Activated naive CD4-positive, alpha-beta T cell treated with anti-CD3 and anti-CD28 coated beads for 36 hours (primary cell): ENCODE measurements around the gene DIMT1. TPM values are rescaled to one million over a fixed set of nuclear protein-coding genes. Genes with fewer than 3 reads are reported as not detected.
A peak's percentile ranks its signal among the peaks of the same experiment; 100 is the strongest.

Experiments used
- CTCF ChIA-PET: fragments of 350-600 bp; sonication (Branson Sonifier 250); formaldehyde crosslinking; loops from one replicate; lab custom pipeline; 2021; ENCODE audit warnings: antibody characterized with exemption; lab: Charles Lee
- DNase-seq: peaks from one replicate; pipeline ENCODE4 v3.0.0-alpha.2; 2020
- H3K27ac Mint-ChIP-seq: one replicate; pipeline ENCODE4 v1.8.0; 2021; ENCODE audit warnings: mild to moderate bottlenecking, mixed read lengths
- H3K27me3 Mint-ChIP-seq: one replicate; pipeline ENCODE4 v1.8.0; 2021; ENCODE audit warnings: low read depth, mixed read lengths
- H3K36me3 Mint-ChIP-seq: one replicate; pipeline ENCODE4 v1.8.0; 2021; ENCODE audit warnings: low read depth, mixed read lengths
- H3K4me1 Mint-ChIP-seq: one replicate; pipeline ENCODE4 v1.8.0; 2021; ENCODE audit warnings: low read depth, mixed read lengths
- H3K4me3 Mint-ChIP-seq: one replicate; pipeline ENCODE4 v1.8.0; 2021; ENCODE audit warnings: mild to moderate bottlenecking, moderate library complexity, mixed read lengths
- H3K9me3 Mint-ChIP-seq: one replicate; pipeline ENCODE4 v1.8.0; 2021; ENCODE audit warnings: mixed read lengths
- intact Hi-C: fragments of 100-400 bp; cut with micrococcal nuclease; formaldehyde crosslinking; loops from one replicate; pipeline ENCODE4 v1.15.1; 2023
- total RNA-seq, 2 experiments: library from RNA; stranded (reverse); gene quantifications; one replicate each; pipeline ENCODE4 v1.2.3, GENCODE V29; 2021

Gene DIMT1
- total RNA-seq, 2 experiments from 2014 or later = 47.4 to 48.4 TPM

GRCh38 chr5:62395210-62395950 lies 8.3 kb downstream of the DIMT1 start:
- peak overlapping the region; percentile 72 for H3K27ac Mint-ChIP-seq
- no peaks in the 10 kb centered on the region for H3K27me3 Mint-ChIP-seq
- intact Hi-C loops = loop anchor here (1.0 kb wide), 2 partner anchors 8 to 17 kb away; partner anchors contain the start of genes DIMT1 and IPO11
- DNase-seq = no peak
- peaks cover 52% of the 10 kb centered on the region for H3K36me3 Mint-ChIP-seq
- peaks cover 39% of the 10 kb centered on the region for H3K4me1 Mint-ChIP-seq
- no peak overlapping the region for H3K4me3 Mint-ChIP-seq
- no peaks in the 10 kb centered on the region for H3K9me3 Mint-ChIP-seq
- CTCF ChIA-PET = interaction anchor here (0.6 to 1.8 kb wide), 4 partner anchors 13 to 172 kb away, joined by 3 to 9 read pairs (median 4); no protein-coding TSS in a partner anchor

GRCh38 chr5:62386824-62387223 lies 16.9 kb downstream of the DIMT1 start:
- no peak for DNase-seq
- Mint-ChIP-seq H3K36me3 (peaks cover 20% of the 10 kb centered on the region), H3K9me3 (no peaks in the 10 kb centered on the region), H3K4me1 (peaks cover 7% of the 10 kb centered on the region), H3K4me3 (no peak overlapping the region), H3K27me3 (no peaks in the 10 kb centered on the region), H3K27ac (peak overlapping the region; percentile 5)
- intact Hi-C loops = no loop called here
- CTCF ChIA-PET = interaction anchor here (0.8 to 2.9 kb wide), 3 partner anchors 15 to 163 kb away, joined by 3 to 12 read pairs (median 3); no protein-coding TSS in a partner anchor

GRCh38 chr5:62385816-62386400 lies 17.8 kb downstream of the DIMT1 start:
- CTCF ChIA-PET = interaction anchor here (1.3 to 2.9 kb wide), 2 partner anchors 111 to 162 kb away, joined by 3 to 12 read pairs; no protein-coding TSS in a partner anchor
- intact Hi-C loops = no loop called here
- H3K9me3 Mint-ChIP-seq = no peaks in the 10 kb centered on the region
- no peak overlapping the region for H3K4me3 Mint-ChIP-seq
- no peaks in the 10 kb centered on the region for H3K27me3 Mint-ChIP-seq
- no peak for DNase-seq
- no peak overlapping the region for H3K27ac Mint-ChIP-seq
- peaks cover 23% of the 10 kb centered on the region for H3K36me3 Mint-ChIP-seq
- H3K4me1 Mint-ChIP-seq = peaks cover 7% of the 10 kb centered on the region

- intact Hi-C loops = no loop called here
- Mint-ChIP-seq H3K9me3 (no peaks in the 10 kb centered on the region), H3K27ac (peak overlapping the region; percentile 69), H3K36me3 (peaks cover 22% of the 10 kb centered on the region), H3K4me3 (no peak overlapping the region), H3K4me1 (peaks cover 7% of the 10 kb centered on the region), H3K27me3 (no peaks in the 10 kb centered on the region)
- no peak for DNase-seq
- CTCF ChIA-PET = interaction anchor here (0.8 kb wide), 1 partner anchor 31 kb away, joined by 3 read pairs; no protein-coding TSS in a partner anchor
Observed at GRCh38 chr5:62385131-62385530, 18.6 kb downstream of the DIMT1 start.

GRCh38 chr5:62376064-62376463 lies 27.6 kb downstream of the DIMT1 start:
- Mint-ChIP-seq H3K27me3 (no peaks in the 10 kb centered on the region), H3K36me3 (peaks cover 29% of the 10 kb centered on the region), H3K4me1 (no peaks in the 10 kb centered on the region), H3K27ac (peak overlapping the region; percentile 48), H3K9me3 (no peaks in the 10 kb centered on the region), H3K4me3 (no peak overlapping the region)
- no peak for DNase-seq
- intact Hi-C loops = no loop called here
- CTCF ChIA-PET = no interaction called here

- no peaks in the 10 kb centered on the region for H3K9me3 Mint-ChIP-seq
- no peaks in the 10 kb centered on the region for H3K4me1 Mint-ChIP-seq
- H3K27ac Mint-ChIP-seq = peak overlapping the region; percentile 48
- H3K36me3 Mint-ChIP-seq = peaks cover 27% of the 10 kb centered on the region
- intact Hi-C loops = no loop called here
- H3K4me3 Mint-ChIP-seq = no peak overlapping the region
- CTCF ChIA-PET = no interaction called here
- DNase-seq = no peak
- no peaks in the 10 kb centered on the region for H3K27me3 Mint-ChIP-seq
Observed at GRCh38 chr5:62375627-62376026, 28.1 kb downstream of the DIMT1 start.

- CTCF ChIA-PET = interaction anchor here (0.9 kb wide), 1 partner anchor 150 kb away, joined by 4 read pairs; no protein-coding TSS in a partner anchor
- H3K4me1 Mint-ChIP-seq = peaks cover under 1% of the 10 kb centered on the region
- intact Hi-C loops = no loop called here
- no peak overlapping the region for H3K27ac Mint-ChIP-seq
- no peak overlapping the region for H3K4me3 Mint-ChIP-seq
- no peaks in the 10 kb centered on the region for H3K27me3 Mint-ChIP-seq
- H3K9me3 Mint-ChIP-seq = no peaks in the 10 kb centered on the region
- no peak for DNase-seq
- H3K36me3 Mint-ChIP-seq = peaks cover 28% of the 10 kb centered on the region
Observed at GRCh38 chr5:62374090-62374489, 29.6 kb downstream of the DIMT1 start.

- H3K27ac Mint-ChIP-seq = no peak overlapping the region
- intact Hi-C loops = no loop called here
Observed at GRCh38 chr5:62373382-62373781, 30.3 kb downstream of the DIMT1 start.

GRCh38 chr5:62372600-62372999 lies 31.1 kb downstream of the DIMT1 start:
- Mint-ChIP-seq H3K27ac (peak overlapping the region; percentile 18), H3K9me3 (no peaks in the 10 kb centered on the region), H3K27me3 (no peaks in the 10 kb centered on the region), H3K4me3 (no peak overlapping the region), H3K4me1 (peaks cover 3% of the 10 kb centered on the region), H3K36me3 (peaks cover 20% of the 10 kb centered on the region)
- intact Hi-C loops = no loop called here
- CTCF ChIA-PET = no interaction called here
- DNase-seq = no peak

More at GRCh38 chr5:62373382-62373781, 30.3 kb downstream of the DIMT1 start:
- H3K27me3 Mint-ChIP-seq = no peaks in the 10 kb centered on the region
- H3K4me1 Mint-ChIP-seq = peaks cover 3% of the 10 kb centered on the region
- no peak overlapping the region for H3K4me3 Mint-ChIP-seq
- DNase-seq = no peak
- no peaks in the 10 kb centered on the region for H3K9me3 Mint-ChIP-seq
- H3K36me3 Mint-ChIP-seq = peaks cover 24% of the 10 kb centered on the region
- CTCF ChIA-PET = interaction anchor here (0.9 kb wide), 1 partner anchor 149 kb away, joined by 4 read pairs; no protein-coding TSS in a partner anchor

- no peak for DNase-seq
- CTCF ChIA-PET = no interaction called here
- Mint-ChIP-seq H3K27ac (no peak overlapping the region), H3K4me1 (peaks cover 3% of the 10 kb centered on the region), H3K4me3 (no peak overlapping the region), H3K9me3 (no peaks in the 10 kb centered on the region), H3K27me3 (no peaks in the 10 kb centered on the region), H3K36me3 (peaks cover 23% of the 10 kb centered on the region)
- intact Hi-C loops = no loop called here
Observed at GRCh38 chr5:62371409-62371808, 32.3 kb downstream of the DIMT1 start.

- DNase-seq = no peak
- Mint-ChIP-seq H3K36me3 (peaks cover 24% of the 10 kb centered on the region), H3K27ac (peak overlapping the region; percentile 35), H3K4me1 (peaks cover 3% of the 10 kb centered on the region), H3K27me3 (no peaks in the 10 kb centered on the region), H3K4me3 (no peak overlapping the region), H3K9me3 (no peaks in the 10 kb centered on the region)
- intact Hi-C loops = no loop called here
- CTCF ChIA-PET = interaction anchor here (0.6 to 0.7 kb wide), 3 partner anchors 10 to 355 kb away, joined by 3 to 4 read pairs (median 3); no protein-coding TSS in a partner anchor
Observed at GRCh38 chr5:62369039-62369438, 34.7 kb downstream of the DIMT1 start.

GRCh38 chr5:62362701-62363100 lies 41.0 kb downstream of the DIMT1 start:
- DNase-seq = no peak
- Mint-ChIP-seq H3K9me3 (no peaks in the 10 kb centered on the region), H3K4me3 (no peak overlapping the region), H3K36me3 (peaks cover 26% of the 10 kb centered on the region), H3K27me3 (no peaks in the 10 kb centered on the region), H3K27ac (no peak overlapping the region), H3K4me1 (no peaks in the 10 kb centered on the region)
- CTCF ChIA-PET = interaction anchor here (0.6 to 0.7 kb wide), 2 partner anchors 11 to 74 kb away, joined by 4 to 8 read pairs; no protein-coding TSS in a partner anchor
- intact Hi-C loops = no loop called here
